HuH-7.5 (cell line): Measurements from ENCODE around the gene BCL11A.

Experiments
- DNase-seq: peaks from one replicate; pipeline ENCODE4 v3.0.0; 2011; ENCODE audit warnings: low spot score

Gene BCL11A

DNA sequence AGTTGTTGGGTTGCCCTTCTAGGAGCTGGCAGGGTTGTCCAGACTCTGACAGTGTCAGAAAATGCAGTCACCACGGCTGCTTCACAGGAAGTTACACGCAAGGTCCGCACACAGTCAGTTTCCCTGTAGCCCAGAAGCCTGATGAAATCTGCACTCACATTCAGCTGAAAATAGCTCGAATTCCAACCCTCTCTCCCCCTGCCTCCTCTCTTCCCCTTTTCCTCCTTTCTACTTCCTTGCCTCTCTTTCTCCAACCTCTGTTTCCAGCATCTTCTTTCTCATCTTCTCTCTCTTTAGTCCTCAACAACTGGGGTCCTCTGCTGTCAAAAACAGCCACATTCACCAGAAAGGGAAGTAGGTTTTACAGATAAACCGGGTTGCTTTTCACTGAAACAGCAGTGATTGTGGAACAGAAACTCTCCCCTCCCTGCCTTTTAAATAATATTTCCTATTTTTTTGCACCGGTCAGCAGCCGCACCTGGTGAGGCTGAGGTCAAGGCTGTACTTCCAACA, 69.3 kb downstream of the BCL11A start:
- no peak for DNase-seq

- DNase-seq, result no peak
Observed at GRCh38 chr2:60483401-60483800, 70.1 kb downstream of the BCL11A start.

GRCh38 chr2:60482222-60482621, 71.2 kb downstream of the BCL11A start:
- DNase-seq, result no peak

GRCh38 chr2:60481257-60481656, 72.2 kb downstream of the BCL11A start:
- no peak for DNase-seq

DNA sequence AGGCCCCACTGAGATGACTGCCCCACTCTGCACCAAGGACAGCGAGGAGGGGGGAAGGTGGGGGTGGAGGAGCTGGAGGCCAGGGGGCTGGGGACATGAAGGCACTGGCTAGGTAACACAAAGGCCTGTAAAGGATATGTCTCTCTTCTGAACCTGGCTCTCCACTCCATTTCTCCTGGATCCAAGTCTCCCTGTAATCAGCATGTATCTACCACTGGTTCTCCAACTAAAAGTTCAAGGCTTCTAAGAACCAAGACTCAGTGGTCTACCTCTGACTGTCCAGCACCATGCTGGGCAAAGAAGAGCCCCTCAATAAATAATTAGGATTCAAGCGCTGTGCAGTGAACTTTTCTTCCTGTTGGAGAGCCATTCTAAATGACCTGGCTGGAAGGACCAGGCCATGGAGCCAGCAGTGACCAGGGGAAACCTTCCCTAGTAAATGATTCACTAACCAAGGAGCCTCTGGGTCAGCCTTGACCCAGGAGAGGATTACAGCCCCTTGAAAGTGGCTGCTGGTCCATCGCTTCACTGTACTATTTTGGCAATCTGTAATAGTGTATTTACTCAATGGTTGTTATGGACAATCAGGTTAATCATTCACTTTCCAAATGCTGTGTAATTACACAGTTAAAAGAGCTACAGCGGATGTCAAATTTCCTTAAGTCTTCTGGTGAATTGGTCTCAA, 73.2 kb downstream of the BCL11A start:
- DNase-seq, result peak; percentile 62

GRCh38 chr2:60479226-60480088, 74.0 kb downstream of the BCL11A start:
- DNase-seq, result no peak

DNA sequence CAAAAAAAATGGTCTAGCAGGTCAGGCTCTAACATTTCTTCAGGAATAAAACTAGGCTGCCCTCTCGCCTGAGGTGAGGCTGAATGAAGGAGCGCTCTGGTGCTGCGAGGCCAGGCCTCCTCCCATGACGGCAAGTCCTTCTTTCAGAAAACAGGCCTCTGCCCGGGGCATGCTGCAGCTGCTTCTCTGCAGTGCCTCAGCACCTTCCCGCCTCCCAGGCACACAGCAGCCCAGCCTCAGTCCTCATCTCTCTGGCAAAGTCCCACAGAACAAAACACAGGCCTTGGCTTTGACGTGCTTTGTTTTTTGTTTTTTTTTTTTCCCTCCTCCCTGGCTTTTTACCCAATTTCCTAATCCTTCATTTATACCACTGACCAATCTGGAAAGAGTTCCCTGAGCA, 74.8 kb downstream of the BCL11A start:
- no peak for DNase-seq

GRCh38 chr2:60476206-60476954, 77.1 kb downstream of the BCL11A start:
- no peak for DNase-seq

GRCh38 chr2:60475123-60475830, 78.2 kb downstream of the BCL11A start:
- DNase-seq, result no peak

DNA sequence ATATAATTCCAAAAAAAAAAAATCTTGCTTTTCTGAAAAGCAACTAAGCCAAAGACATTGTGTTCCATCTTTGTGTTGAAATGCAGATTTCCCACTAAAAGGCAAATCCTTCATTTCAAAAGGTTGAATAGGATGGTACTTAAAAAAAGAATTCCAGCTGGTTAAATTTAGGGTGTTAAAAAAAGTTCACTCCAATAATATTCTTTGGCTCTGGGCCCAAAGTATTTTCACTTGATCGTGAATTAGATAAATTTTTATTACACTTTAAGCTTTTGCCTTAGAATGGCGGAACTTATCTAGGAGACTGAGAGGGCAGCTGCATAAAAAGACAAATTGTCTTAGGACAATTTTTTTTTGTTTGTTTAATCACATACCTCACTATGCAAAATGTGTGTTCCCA, 79.2 kb downstream of the BCL11A start:
- no peak for DNase-seq

DNA sequence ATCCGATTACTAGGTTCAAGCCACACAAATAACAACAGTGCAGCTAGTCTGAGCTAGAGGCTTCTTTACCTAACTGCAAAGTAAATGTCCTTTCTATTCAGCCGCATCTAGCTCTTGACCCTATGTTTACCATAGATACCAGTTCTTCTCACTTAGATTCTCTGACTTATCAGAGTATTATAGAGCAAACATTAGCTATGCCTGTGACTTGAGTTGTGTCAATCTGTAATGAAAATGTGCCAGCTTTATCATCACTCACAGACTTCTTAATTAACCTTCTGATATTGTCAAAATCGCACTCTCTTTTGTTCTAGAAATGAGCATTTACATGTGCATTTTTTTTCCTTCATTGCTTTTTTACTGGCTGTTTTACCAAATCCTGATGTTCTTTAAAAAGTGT, 79.9 kb downstream of the BCL11A start:
- DNase-seq, result no peak

DNA sequence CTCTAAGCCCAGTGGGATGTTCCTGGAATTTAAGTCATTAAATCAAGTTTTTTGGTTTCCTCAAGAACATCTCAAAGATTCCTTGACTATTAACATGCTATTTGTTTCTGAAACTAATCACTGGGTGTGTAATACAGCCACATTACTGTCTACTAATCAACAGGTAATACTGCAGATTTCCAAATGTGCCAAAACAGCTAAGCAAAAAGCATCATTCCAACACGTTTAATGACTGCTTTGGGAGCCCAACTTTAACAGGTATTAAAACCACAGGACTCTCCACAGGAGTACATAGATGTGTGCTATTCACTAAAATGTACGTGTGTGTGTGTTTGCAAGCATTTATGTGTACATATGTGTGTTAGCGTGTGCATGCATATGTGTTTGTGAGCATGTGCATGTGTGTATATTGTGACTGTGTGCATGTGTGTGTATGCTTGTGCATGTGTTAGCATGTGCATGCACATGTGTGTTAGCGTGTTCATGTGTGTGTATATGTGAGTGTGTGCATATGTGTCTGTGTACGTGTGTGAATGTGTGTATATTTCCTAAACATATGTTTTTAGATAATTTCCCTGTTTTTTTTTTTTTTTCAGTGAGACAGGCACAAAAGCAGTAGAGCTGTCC, 80.7 kb downstream of the BCL11A start:
- DNase-seq, result no peak

DNA sequence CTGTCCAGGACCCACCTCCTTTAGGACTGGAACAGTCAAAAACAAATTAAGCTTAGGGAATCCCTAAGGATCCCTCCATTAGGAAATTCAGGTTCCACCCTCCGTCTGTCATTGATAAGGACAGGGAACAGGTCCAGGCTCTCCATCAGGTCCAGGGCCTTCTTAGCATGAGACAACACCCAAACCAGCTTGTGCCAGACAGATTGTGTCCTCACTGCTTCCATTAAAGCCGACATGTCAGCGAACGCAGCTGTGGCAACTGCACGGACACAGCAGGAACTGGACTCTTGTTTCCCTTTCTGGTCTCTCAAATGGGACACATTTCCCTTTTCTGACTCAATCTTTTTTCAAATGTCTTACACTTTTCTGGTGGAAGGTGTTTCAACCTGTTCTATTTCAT, 81.4 kb downstream of the BCL11A start:
- DNase-seq, result no peak

DNA sequence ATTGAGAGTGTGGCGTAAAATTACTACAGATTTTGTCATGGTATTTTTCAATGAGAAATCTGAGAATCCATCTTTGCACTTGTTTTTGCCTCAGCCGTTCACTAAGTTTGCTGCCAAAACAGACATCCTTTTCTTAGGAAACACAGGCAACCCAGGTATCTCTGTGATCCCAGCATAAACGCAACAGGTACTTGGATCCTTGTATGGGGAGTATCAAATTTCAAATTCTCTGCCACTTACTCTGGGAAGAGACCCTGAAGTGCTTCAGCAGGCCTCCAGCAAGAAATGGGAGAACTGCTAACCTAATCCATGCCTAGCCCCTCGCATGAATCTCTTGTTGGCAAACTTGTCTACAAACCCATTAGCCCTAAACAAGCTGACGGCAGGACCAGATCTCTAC, 83.1 kb downstream of the BCL11A start:
- no peak for DNase-seq

DNA sequence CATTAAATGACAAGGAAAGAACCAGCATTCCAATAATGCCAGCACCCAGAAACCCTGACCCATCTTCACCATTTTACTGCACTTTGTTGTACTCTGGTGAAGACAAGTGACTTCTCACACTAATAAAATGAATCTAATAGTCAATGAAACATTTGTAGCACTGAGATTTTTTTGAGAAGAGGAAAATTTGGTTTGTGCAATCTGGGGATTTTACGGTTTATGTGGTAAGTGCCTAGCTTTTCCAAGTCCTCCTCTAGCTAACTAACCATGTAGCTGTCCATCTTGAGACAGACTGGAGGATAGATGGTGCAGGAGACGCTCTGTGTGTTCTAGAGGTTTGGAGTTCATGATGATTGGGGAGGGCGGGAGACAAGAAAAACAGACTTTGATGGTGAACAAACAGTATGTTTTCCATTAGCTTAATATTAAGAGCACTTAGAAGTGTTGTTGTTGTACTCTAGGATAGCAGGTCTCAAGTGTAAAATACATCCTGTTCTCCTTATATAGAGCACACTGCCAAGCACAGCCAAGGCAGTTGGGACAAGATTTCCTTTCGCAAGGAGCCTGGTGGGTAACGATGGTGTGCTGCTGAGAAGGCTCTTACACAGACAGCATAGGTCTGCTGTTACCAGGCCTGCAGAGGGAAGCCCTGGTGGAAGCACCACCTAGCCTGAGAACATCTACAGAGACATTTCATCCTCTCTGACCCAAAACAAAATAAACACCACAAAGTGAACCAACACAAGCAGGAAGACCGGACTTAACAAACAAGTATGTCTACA, 83.7 kb downstream of the BCL11A start:
- DNase-seq, result no peak

GRCh38 chr2:60468382-60469085, 84.9 kb downstream of the BCL11A start:
- DNase-seq, result no peak

GRCh38 chr2:60466161-60466702, 87.2 kb downstream of the BCL11A start:
- DNase-seq, result peak; percentile 18

DNA sequence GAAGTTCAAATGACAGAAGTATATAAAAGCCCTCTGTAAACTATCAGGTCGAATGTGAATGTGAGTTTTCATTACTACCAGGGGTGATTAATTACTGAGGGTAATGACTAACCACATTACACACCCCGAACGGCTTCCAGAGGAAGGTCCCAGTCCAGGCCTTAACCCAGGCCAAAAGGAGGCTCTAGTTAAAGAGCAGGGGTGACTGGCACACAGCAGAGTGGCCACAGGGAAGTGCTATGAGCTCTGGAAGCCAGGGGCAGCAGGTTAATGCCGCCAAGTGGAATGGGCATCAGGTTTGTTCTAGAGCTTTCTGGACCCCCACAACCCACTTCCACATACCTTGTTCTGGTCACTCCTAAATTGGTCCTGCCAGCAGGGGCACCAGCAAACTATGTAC, 87.7 kb downstream of the BCL11A start:
- DNase-seq, result no peak

GRCh38 chr2:60463249-60463648, 90.2 kb downstream of the BCL11A start:
- no peak for DNase-seq
